Endothelial cell of umbilical vein (primary cell): Measurements from ENCODE around the gene PDYN. TPM values are rescaled to one million over a fixed set of nuclear protein-coding genes. Genes with fewer than 3 reads are reported as not detected.

Source experiments
- BruUV-seq: library from RNA; stranded (reverse); fragments of 400-500 nt; replicated peaks from 2 replicates; lab custom pipeline; 2021; lab: Mats Ljungman, UMichigan
- CTCF ChIA-PET: fragments of 300-600, 350-600 bp; sonication (Branson Sonifier 250); formaldehyde crosslinking; loops from one replicate; lab custom pipeline; 2021; ENCODE audit warnings: antibody characterized with exemption, inconsistent platforms; lab: Charles Lee
- POLR2A ChIA-PET: fragments of 300-600, 350-600 bp; sonication (Branson Sonifier 250); formaldehyde crosslinking; loops from one replicate; lab custom pipeline; 2021; ENCODE audit warnings: antibody characterized with exemption, inconsistent platforms; lab: Charles Lee
- DNase-seq: peaks from one replicate; pipeline ENCODE4 v3.0.0-alpha.2; 2011; ENCODE audit warnings: low read depth, low spot score
- FAIRE-seq: peaks from 2 replicates; lab custom pipeline; 2011; peaks lifted over from hg19 to GRCh38; lab: Jason Lieb, UNC
- H2AFZ ChIP-seq: 2 replicates; pipeline ENCODE4 v1.6.0; 2012; ENCODE audit warnings: low read depth, low read length, control low read depth, inconsistent platforms
- H3K27ac ChIP-seq: 2 replicates; pipeline ENCODE4 v1.5.1; 2011; ENCODE audit warnings: low read depth, mild to moderate bottlenecking, control low read depth, low read length, moderate library complexity; ENCODE audit not compliant: insufficient read depth
- H3K27me3 ChIP-seq, 2 experiments: 2 replicates each; pipeline versions ENCODE4 v1.6.0 to v1.6.1; 2011; ENCODE audit warnings: low read length in 2 of 2, mixed read lengths in 1 of 2; ENCODE audit not compliant: control insufficient read depth in 2 of 2, insufficient read depth in 2 of 2
- H3K36me3 ChIP-seq, 2 experiments: 2 replicates in 1 of 2; 3 replicates in 1 of 2; pipeline ENCODE4 v1.5.1; 2011; ENCODE audit warnings: low read length in 2 of 2, mild to moderate bottlenecking in 1 of 2, moderate library complexity in 1 of 2; ENCODE audit not compliant: control insufficient read depth in 2 of 2, insufficient read depth in 2 of 2; ENCODE audit errors: extremely low read depth in 1 of 2
- H3K4me1 ChIP-seq: 3 replicates; pipeline ENCODE4 v1.5.1; 2011; ENCODE audit warnings: mild to moderate bottlenecking, low read length; ENCODE audit not compliant: control insufficient read depth, insufficient read depth; ENCODE audit errors: extremely low read depth
- H3K4me2 ChIP-seq: 2 replicates; pipeline ENCODE4 v1.6.1; 2011; ENCODE audit warnings: low read length, control low read depth, mixed read lengths; ENCODE audit not compliant: insufficient read depth
- H3K4me3 ChIP-seq, 3 experiments: fragments of 200-600 bp in 1 of 3; sonication (generic), shearing (Covaris generic) in 1 of 3; replicated peaks in 1 of 3; 2 replicates each; pipeline ENCODE4 v1.5.1; 2011 to 2016; ENCODE audit warnings: control low read depth in 3 of 3, low read length in 3 of 3, mild to moderate bottlenecking in 2 of 3, inconsistent platforms in 1 of 3, low read depth in 1 of 3, moderate library complexity in 1 of 3; ENCODE audit not compliant: insufficient read depth in 1 of 3
- H3K79me2 ChIP-seq: 2 replicates; pipeline ENCODE4 v1.6.0; 2012; ENCODE audit warnings: low read length, inconsistent platforms; ENCODE audit not compliant: control insufficient read depth, insufficient read depth
- H3K9ac ChIP-seq: replicated peaks from 2 replicates; pipeline ENCODE3; 2011; ENCODE audit warnings: low read length, control low read depth; ENCODE audit not compliant: insufficient read depth; ENCODE audit errors: extremely low read depth
- H3K9me1 ChIP-seq: replicated peaks from 3 replicates; pipeline ENCODE4 v1.6.0; 2011; ENCODE audit warnings: mild to moderate bottlenecking, low read length; ENCODE audit not compliant: control insufficient read depth, insufficient read depth; ENCODE audit errors: extremely low read depth
- H3K9me3 ChIP-seq: replicated peaks from 2 replicates; pipeline ENCODE4 v1.5.1; 2012; ENCODE audit warnings: low read length, inconsistent platforms; ENCODE audit not compliant: control insufficient read depth, insufficient read depth
- H4K20me1 ChIP-seq: replicated peaks from 2 replicates; pipeline ENCODE3; 2011; ENCODE audit warnings: mild to moderate bottlenecking, low read length; ENCODE audit not compliant: control insufficient read depth, insufficient read depth; ENCODE audit errors: extremely low read depth
- FOS ChIP-seq: IDR thresholded peaks from 2 replicates; pipeline ENCODE4 v1.6.1; 2011; ENCODE audit warnings: mild to moderate bottlenecking, low read length, moderate library complexity, borderline replicate concordance; ENCODE audit not compliant: insufficient read depth
- GATA2 ChIP-seq: IDR thresholded peaks from 2 replicates; pipeline ENCODE4 v1.7.0; 2011; ENCODE audit warnings: low read depth, mild to moderate bottlenecking, moderate library complexity, mixed read lengths, low read length; ENCODE audit not compliant: insufficient read length, insufficient read depth
- JUN ChIP-seq: IDR thresholded peaks from 2 replicates; pipeline ENCODE4 v1.6.1; 2011; ENCODE audit warnings: borderline replicate concordance, low read depth; ENCODE audit not compliant: insufficient read length, insufficient read depth
- MAX ChIP-seq: IDR thresholded peaks from 2 replicates; pipeline ENCODE4 v1.6.1; 2011; ENCODE audit not compliant: insufficient read depth, insufficient read length
- MYC ChIP-seq: IDR thresholded peaks from one replicate; pipeline ENCODE4 v1.6.1; 2011; ENCODE audit warnings: mild to moderate bottlenecking, low read depth, low read length
- POLR2A ChIP-seq: IDR thresholded peaks from 2 replicates; pipeline ENCODE4 v1.6.1; 2012; ENCODE audit warnings: low read depth, mild to moderate bottlenecking, control low read depth, low read length
- POLR2AphosphoS5 ChIP-seq: IDR thresholded peaks from 2 replicates; pipeline ENCODE4 v1.6.1; 2012; ENCODE audit warnings: low read depth, mild to moderate bottlenecking, control low read depth, low read length, moderate library complexity; ENCODE audit not compliant: insufficient read depth
- dilution Hi-C: fragments of 300-500 bp; cut with MboI; formaldehyde crosslinking; loops from one replicate; pipeline ENCODE4 v1.15.0; 2019; ENCODE audit warnings: low sequenced_read_pairs; ENCODE audit not compliant: extremely low pct_ligation_motif_present
- intact Hi-C: fragments of 100-400 bp; cut with micrococcal nuclease; formaldehyde crosslinking; loops from one replicate; pipeline ENCODE4 v1.10.0; 2022
- polyA plus RNA-seq, 4 experiments: library from polyadenylated mRNA; depleted of rRNA in 3 of 4; stranded (reverse) in 3 of 4; unstranded in 1 of 4; fragments of >200 nt; gene quantifications; 2 replicates each; pipeline versions ENCODE4 v1.2.1 to v1.2.3, GENCODE V29; 2011 to 2012; ENCODE audit warnings: missing spikeins in 1 of 4
- total RNA-seq: library from RNA; stranded (reverse); gene quantifications from 2 replicates; pipeline ENCODE4 v1.2.3, GENCODE V29; 2021
- TF ChIP-seq, protein P1 (sequence below), 2 donors: IDR thresholded peaks; 1 replicate in 1 of 2; 2 replicates in 1 of 2; pipeline ENCODE4 v1.5.1; 2011; ENCODE audit warnings: low read length in 2 of 2, mild to moderate bottlenecking in 2 of 2, moderate library complexity in 2 of 2, control low read depth in 1 of 2, inconsistent platforms in 1 of 2, low read depth in 1 of 2; ENCODE audit not compliant: insufficient read depth in 1 of 2; ENCODE audit errors: extremely low read depth in 1 of 2

PDYN gene
- total and polyA plus RNA-seq, 2 donors (not counting 3 experiments of a cell fraction or from before 2014, with no cell fraction given) = not detected

DNA sequence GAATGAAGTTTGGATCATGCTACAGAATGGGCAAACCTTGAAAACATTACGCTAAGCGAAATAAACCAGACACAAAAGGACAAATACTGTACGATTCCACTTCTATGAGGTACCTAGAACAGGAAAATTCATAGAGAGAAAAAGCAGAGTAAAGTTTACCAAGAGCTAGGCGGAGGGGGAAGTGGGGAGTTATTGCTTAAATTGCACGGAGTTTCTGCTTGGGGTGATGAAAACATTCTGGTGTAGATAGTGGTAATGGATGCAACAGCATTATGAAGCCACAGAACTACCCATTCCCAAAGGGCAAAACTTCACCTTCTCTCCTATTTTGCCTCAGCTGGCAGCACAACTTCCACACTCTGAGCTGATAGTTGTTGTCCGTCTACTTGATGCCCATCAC lies 6.4 kb upstream of the PDYN start:
- BruUV-seq = no TSS peak
- Histone ChIP-seq H3K4me2 (no peak overlapping the region), H3K9me1 (no peaks in the 10 kb centered on the region), H3K79me2 (no peaks in the 10 kb centered on the region), H3K36me3 (no peaks in the 10 kb centered on the region), H3K9me3 (no peaks in the 10 kb centered on the region), H2AFZ (no peak overlapping the region), H4K20me1 (no peaks in the 10 kb centered on the region), H3K9ac (no peak overlapping the region), H3K27ac (no peak overlapping the region), H3K27me3 (no peaks in the 10 kb centered on the region), H3K4me3 (no peak overlapping the region), H3K4me1 (no peaks in the 10 kb centered on the region)
- dilution Hi-C loops (no loop called here), intact Hi-C loops (no loop called here)
- DNase-seq (no peak), FAIRE-seq (no peak)
- TF ChIP-seq FOS (no peak), GATA2 (no peak), POLR2AphosphoS5 (no peak), MYC (no peak), MAX (no peak), POLR2A (no peak), JUN (no peak)
- TF ChIP-seq, protein P1, sequence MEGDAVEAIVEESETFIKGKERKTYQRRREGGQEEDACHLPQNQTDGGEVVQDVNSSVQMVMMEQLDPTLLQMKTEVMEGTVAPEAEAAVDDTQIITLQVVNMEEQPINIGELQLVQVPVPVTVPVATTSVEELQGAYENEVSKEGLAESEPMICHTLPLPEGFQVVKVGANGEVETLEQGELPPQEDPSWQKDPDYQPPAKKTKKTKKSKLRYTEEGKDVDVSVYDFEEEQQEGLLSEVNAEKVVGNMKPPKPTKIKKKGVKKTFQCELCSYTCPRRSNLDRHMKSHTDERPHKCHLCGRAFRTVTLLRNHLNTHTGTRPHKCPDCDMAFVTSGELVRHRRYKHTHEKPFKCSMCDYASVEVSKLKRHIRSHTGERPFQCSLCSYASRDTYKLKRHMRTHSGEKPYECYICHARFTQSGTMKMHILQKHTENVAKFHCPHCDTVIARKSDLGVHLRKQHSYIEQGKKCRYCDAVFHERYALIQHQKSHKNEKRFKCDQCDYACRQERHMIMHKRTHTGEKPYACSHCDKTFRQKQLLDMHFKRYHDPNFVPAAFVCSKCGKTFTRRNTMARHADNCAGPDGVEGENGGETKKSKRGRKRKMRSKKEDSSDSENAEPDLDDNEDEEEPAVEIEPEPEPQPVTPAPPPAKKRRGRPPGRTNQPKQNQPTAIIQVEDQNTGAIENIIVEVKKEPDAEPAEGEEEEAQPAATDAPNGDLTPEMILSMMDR (IDR thresholded peaks at IDR 0.05; ENCODE audit: extremely low read depth in 1 of 2, insufficient read depth in 1 of 2, low read depth in 1 of 2, low read length in 2 of 2) = no peak
- POLR2A ChIA-PET = no interaction called here
- CTCF ChIA-PET = interaction anchor here (1.0 kb wide), 1 partner anchor 10 kb away, joined by 3 read pairs; no protein-coding TSS in a partner anchor
